Fibroblast of lung (primary cell): ENCODE results near the gene USP47.

Experiments
- CTCF ChIP-seq, 2 donors: IDR thresholded peaks in 1 of 2; conservative IDR thresholded peaks in 1 of 2; 1 replicate in 1 of 2; 2 replicates in 1 of 2; pipeline ENCODE4 v1.5.1; 2011 to 2012; ENCODE audit warnings: low read length in 2 of 2, control low read depth in 1 of 2, inconsistent platforms in 1 of 2, low read depth in 1 of 2, mild to moderate bottlenecking in 1 of 2
- EZH2 ChIP-seq: IDR thresholded peaks from 2 replicates; pipeline ENCODE4 v1.5.1; 2012; ENCODE audit warnings: low read length, control low read depth, mild to moderate bottlenecking; ENCODE audit errors: missing control alignments

- TF ChIP-seq CTCF (conservative IDR thresholded peaks at IDR 0.05 in 1 of 2, IDR thresholded peaks at IDR 0.05 in 1 of 2; ENCODE audit: low read depth in 1 of 2, low read length in 2 of 2) (no peak), EZH2 (no peak)
Observed at GRCh38 chr11:11972730-11973341, 131.1 kb downstream of the USP47 start.
